Skeletal muscle tissue (tissue), 4 donors: ENCODE results near the gene RBMS3. TPM values are rescaled to one million over a fixed set of nuclear protein-coding genes. Genes with fewer than 3 reads are reported as not detected.
A peak's percentile ranks its signal among the peaks of the same experiment; 100 is the strongest.

ENCODE experiments used
- H3K27ac ChIP-seq: one replicate; pipeline ENCODE4 v1.7.0; 2013; ENCODE audit warnings: mild to moderate bottlenecking, low read depth, low read length, inconsistent platforms
- H3K27me3 ChIP-seq, 3 donors: one replicate each; pipeline ENCODE4 v1.7.0; 2013; ENCODE audit warnings: low read length in 3 of 3; ENCODE audit not compliant: control insufficient read depth in 3 of 3, insufficient read depth in 3 of 3
- H3K36me3 ChIP-seq, 3 donors: one replicate each; pipeline ENCODE4 v1.7.0; 2013; ENCODE audit warnings: low read length in 3 of 3; ENCODE audit not compliant: control insufficient read depth in 3 of 3, insufficient read depth in 3 of 3
- H3K4me1 ChIP-seq, 3 donors: one replicate each; pipeline ENCODE4 v1.7.0; 2013; ENCODE audit warnings: low read length in 3 of 3, mild to moderate bottlenecking in 3 of 3; ENCODE audit not compliant: control insufficient read depth in 3 of 3, insufficient read depth in 3 of 3
- H3K4me3 ChIP-seq, 3 donors: one replicate each; pipeline ENCODE4 v1.7.0; 2013; ENCODE audit warnings: low read length in 3 of 3
- H3K9ac ChIP-seq, 3 donors: one replicate each; pipeline ENCODE4 v1.7.0; 2013; ENCODE audit warnings: low read length in 3 of 3, mild to moderate bottlenecking in 3 of 3, moderate library complexity in 2 of 3, low read depth in 1 of 3
- H3K9me3 ChIP-seq, 3 donors: one replicate each; pipeline ENCODE4 v1.7.0; 2013; ENCODE audit warnings: low read length in 3 of 3; ENCODE audit not compliant: control insufficient read depth in 3 of 3
- total RNA-seq: library from RNA; depleted of rRNA; stranded (reverse); fragments of >200 nt; gene quantifications from one replicate; pipeline ENCODE4 v1.2.3, GENCODE V29; 2014
- donor health status: Osteomylitis.

The RBMS3 gene
- total RNA-seq, 1 donor from 2014 or later, result 79.9 TPM

DNA sequence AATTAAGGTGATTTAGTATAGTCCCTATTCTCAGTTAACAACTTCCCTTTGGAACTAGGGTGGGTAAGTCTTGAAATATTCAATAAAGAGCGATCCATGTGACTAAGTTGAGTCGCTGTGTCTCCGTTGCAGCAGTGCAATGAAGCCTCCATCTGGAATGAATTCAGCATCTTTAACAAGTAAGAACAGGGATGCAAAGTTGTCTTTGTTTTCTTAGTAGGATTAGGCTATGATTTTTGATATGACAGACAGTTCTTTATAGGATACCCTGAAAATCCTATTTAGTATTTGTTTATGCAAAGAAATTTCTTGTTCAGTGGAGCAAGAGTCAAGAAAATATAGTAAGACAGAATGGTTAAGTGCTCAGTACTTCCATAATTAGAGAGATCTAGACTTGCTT is 52.7 kb downstream of the RBMS3 start:
- Histone ChIP-seq H3K9me3 (no peaks in the 10 kb centered on the region), H3K27me3 (no peaks in the 10 kb centered on the region), H3K27ac (no peak overlapping the region), H3K9ac (peak overlapping the region in 1 of 3 donors; percentile 30), H3K4me3 (no peak overlapping the region), H3K36me3 (no peaks in the 10 kb centered on the region), H3K4me1 (peaks cover 10 to 38% (median 32%) of the 10 kb centered on the region in 3 donors)

DNA sequence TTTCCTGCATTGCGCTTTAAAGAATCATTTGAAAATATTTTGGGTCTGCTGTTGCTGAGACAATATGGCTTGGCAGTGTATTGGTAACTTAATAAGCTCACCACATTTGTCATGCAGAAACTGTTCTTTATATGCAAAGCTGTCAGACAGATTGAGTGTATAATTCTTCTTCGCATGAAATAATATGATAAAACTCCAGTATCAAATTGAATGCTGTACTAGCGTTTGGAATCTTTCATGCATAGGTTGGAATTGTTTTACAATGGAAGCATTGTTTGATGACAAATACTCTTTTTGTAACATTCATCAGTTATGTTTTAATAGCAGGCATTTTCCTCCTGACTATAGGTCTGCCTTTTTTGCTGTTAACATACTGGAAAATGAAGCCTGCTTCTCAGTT is 53.8 kb downstream of the RBMS3 start:
- Histone ChIP-seq H3K27ac (peak overlapping the region; percentile 74), H3K36me3 (no peaks in the 10 kb centered on the region), H3K27me3 (no peaks in the 10 kb centered on the region), H3K9ac (peak overlapping the region in 2 of 3 donors; percentile 61 to 62), H3K4me3 (peak overlapping the region; percentile 6 to 37 (median 33)), H3K9me3 (no peaks in the 10 kb centered on the region), H3K4me1 (peaks cover 10 to 43% (median 36%) of the 10 kb centered on the region in 3 donors)

DNA sequence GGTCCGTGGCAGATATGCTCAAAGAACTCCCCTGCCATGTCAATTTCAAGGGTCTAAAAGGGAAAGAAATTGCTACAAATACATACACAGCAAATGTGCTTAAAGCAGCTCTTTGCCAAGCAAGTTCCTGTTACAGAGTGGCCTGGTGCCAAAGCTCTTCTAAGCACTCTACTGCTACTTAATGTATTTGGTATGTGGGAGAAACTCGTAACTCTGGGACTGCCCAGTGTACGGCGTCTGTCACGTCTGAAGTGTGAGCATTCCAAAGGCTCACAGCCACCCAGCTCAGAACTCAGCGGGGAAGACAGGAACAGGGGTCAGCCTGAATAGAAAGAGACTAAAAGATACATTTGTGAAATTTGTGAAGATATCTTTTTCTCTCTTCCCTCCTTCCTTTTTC is 54.6 kb downstream of the RBMS3 start:
- H3K36me3 ChIP-seq, result no peaks in the 10 kb centered on the region
- no peaks in the 10 kb centered on the region for H3K27me3 ChIP-seq
- H3K9me3 ChIP-seq, result no peaks in the 10 kb centered on the region
- peaks cover 10 to 40% (median 36%) of the 10 kb centered on the region in 3 donors for H3K4me1 ChIP-seq
- peak overlapping the region; percentile 74 for H3K27ac ChIP-seq
- H3K4me3 ChIP-seq, result peak overlapping the region; percentile 37 to 57 (median 56)
- peak overlapping the region; percentile 55 to 62 (median 61) for H3K9ac ChIP-seq

DNA sequence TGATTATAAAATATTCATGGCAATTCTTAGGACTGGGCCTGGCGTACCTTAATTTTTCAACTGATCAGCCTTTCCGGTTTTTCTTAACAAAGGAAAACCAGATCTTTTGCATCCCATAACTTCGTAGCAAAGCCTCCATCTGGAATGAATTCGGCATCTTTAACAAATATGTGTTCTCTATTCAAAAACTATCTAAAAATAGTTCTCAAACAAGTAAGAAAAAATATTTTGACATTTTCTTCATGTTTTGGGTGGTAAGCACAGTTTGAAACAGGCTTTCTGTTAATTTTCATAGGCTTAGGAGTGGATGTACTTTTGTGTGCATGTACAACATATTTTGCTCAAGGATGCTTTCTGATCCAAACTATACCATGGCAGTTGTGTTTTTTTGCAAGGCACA is 55.1 kb downstream of the RBMS3 start:
- no peaks in the 10 kb centered on the region for H3K9me3 ChIP-seq
- no peaks in the 10 kb centered on the region for H3K36me3 ChIP-seq
- no peaks in the 10 kb centered on the region for H3K27me3 ChIP-seq
- H3K9ac ChIP-seq, result peak overlapping the region; percentile 55 to 62 (median 61)
- H3K4me1 ChIP-seq, result peaks cover 10 to 35% (median 31%) of the 10 kb centered on the region in 3 donors
- H3K27ac ChIP-seq, result peak overlapping the region; percentile 74
- H3K4me3 ChIP-seq, result peak overlapping the region; percentile 37 to 57 (median 56)

DNA sequence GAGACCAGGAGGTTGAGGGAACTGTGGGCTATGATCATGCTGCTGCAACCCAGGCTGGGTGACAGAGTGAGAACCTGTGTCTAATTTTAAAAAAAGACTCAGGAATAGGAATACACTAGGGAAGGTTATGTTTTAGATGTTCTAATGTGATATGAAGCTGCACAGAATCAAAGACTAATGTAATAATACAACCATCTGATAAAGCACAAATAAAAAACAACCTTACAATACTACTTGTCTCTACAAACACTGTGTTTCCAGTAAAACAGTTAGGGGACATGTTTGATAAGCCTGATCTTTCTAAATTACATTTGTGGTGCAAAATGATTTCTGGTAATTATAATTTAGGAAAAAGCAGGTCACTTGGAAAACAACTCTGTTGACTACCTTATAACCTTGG is 56.7 kb downstream of the RBMS3 start:
- H3K4me1 ChIP-seq, result peaks cover 6 to 26% (median 22%) of the 10 kb centered on the region in 3 donors
- no peak overlapping the region for H3K4me3 ChIP-seq
- no peak overlapping the region for H3K9ac ChIP-seq
- H3K27ac ChIP-seq, result no peak overlapping the region
- H3K9me3 ChIP-seq, result no peaks in the 10 kb centered on the region
- no peaks in the 10 kb centered on the region for H3K36me3 ChIP-seq
- no peaks in the 10 kb centered on the region for H3K27me3 ChIP-seq

DNA sequence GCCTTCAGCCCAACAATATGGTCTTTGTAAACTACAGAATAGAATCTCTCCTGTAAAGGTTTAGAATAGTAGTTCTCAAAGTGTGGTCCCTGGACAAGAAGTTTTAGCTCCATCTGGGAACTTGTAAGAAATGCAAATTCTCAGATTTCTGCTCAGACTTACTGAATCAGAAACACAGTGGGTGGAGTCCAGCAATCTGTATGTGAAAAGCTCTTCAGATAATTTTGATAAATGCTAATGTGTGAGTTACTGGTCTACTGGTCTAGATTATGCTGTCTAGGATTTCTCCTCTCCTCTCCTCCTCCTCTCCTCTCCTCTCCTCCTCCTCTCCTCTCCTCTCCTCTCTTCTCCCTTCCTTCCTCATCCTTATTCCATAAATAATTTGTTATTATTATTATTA is 57.5 kb downstream of the RBMS3 start:
- Histone ChIP-seq H3K4me3 (no peak overlapping the region), H3K27ac (no peak overlapping the region), H3K9me3 (no peaks in the 10 kb centered on the region), H3K9ac (no peak overlapping the region), H3K4me1 (peaks cover 5 to 26% (median 19%) of the 10 kb centered on the region in 3 donors), H3K27me3 (no peaks in the 10 kb centered on the region), H3K36me3 (no peaks in the 10 kb centered on the region)

DNA sequence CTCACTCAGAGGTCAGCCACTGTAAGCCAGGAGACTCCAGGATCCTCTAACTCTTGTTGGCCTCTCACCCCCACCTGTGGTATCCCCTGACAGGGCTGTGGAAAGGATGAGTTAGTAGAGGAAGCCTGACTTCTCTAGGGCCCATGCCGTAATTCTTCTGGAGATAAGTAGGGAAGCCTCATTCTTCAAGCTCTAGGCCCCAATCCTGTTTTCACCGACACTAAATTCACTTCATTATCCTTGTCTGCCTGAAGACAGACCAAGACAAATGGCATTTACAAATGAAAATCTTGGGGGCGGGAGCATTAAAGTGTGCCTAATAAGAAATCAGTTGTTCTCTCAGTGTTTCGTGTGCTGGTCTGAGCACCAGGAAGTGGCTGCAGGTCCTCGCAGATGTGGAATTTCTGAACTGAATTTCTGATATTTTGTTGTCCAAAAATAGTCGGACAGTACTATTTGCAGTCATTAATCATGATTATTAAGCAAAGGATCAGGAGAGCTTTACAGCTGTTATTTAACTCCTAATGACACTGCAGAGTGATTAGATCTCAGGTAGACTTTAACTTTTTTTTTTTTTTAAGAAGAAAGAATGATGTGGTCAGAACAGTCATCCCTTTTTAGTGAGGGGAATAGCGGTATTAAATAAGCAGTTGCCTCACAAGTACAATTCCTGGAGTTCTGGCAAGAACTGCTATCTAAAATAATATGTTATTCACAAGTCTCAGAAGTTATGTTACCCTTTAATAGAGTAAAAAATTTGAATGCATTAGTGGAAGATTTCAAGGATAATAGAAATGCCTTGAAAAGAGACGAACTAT is 58.4 kb downstream of the RBMS3 start:
- no peak overlapping the region for H3K4me3 ChIP-seq
- H3K27me3 ChIP-seq, result no peaks in the 10 kb centered on the region
- peaks cover 5 to 26% (median 17%) of the 10 kb centered on the region in 3 donors for H3K4me1 ChIP-seq
- no peaks in the 10 kb centered on the region for H3K9me3 ChIP-seq
- H3K36me3 ChIP-seq, result no peaks in the 10 kb centered on the region
- H3K9ac ChIP-seq, result no peak overlapping the region
- no peak overlapping the region for H3K27ac ChIP-seq

DNA sequence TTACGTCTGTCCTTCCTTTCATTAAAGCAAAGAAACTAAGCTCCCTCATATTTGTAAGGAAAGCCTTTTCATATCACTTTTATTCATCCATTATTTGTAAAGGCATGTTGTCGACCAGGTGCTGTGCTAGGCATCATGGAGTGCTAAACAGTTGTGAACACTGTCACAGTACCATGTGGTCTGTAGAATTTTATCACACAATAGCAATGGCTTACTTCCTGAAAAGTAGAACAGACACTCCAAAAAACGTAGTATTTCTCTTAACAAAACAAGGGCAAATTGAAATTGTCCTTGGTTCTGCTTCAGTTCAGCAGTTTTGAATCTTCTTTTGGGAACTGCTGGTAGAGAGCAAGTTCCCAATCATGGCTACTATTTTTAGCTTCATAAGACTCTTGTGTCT is 63.3 kb downstream of the RBMS3 start:
- no peak overlapping the region for H3K27ac ChIP-seq
- peaks cover 2 to 4% (median 3%) of the 10 kb centered on the region in 3 donors for H3K4me1 ChIP-seq
- H3K27me3 ChIP-seq, result no peaks in the 10 kb centered on the region
- H3K9me3 ChIP-seq, result no peaks in the 10 kb centered on the region
- no peak overlapping the region for H3K9ac ChIP-seq
- no peaks in the 10 kb centered on the region for H3K36me3 ChIP-seq
- no peak overlapping the region for H3K4me3 ChIP-seq

DNA sequence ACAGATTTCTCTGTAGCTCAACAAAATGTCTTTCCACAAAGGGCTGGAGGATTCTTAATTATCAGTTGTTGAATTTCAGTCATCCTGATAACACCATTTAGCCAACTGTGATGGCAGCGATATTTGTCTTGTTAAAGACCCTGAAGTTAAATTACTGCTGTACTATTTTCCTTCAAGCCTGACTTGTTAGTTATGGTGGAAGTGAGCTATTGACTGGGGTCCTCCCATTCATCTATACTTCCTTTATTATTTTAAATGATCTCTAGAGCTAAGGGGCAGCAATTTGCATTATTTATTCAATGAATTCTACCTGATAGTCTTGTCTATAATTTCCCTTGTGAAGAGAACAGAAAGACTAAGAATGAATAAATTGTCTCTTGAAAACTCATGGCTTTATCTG is 64.1 kb downstream of the RBMS3 start:
- H3K9me3 ChIP-seq, result no peaks in the 10 kb centered on the region
- no peak overlapping the region for H3K9ac ChIP-seq
- no peaks in the 10 kb centered on the region for H3K36me3 ChIP-seq
- no peak overlapping the region for H3K4me3 ChIP-seq
- H3K4me1 ChIP-seq, result peaks cover 0 to 3% (median 2%) of the 10 kb centered on the region in 3 donors
- no peak overlapping the region for H3K27ac ChIP-seq
- no peaks in the 10 kb centered on the region for H3K27me3 ChIP-seq

DNA sequence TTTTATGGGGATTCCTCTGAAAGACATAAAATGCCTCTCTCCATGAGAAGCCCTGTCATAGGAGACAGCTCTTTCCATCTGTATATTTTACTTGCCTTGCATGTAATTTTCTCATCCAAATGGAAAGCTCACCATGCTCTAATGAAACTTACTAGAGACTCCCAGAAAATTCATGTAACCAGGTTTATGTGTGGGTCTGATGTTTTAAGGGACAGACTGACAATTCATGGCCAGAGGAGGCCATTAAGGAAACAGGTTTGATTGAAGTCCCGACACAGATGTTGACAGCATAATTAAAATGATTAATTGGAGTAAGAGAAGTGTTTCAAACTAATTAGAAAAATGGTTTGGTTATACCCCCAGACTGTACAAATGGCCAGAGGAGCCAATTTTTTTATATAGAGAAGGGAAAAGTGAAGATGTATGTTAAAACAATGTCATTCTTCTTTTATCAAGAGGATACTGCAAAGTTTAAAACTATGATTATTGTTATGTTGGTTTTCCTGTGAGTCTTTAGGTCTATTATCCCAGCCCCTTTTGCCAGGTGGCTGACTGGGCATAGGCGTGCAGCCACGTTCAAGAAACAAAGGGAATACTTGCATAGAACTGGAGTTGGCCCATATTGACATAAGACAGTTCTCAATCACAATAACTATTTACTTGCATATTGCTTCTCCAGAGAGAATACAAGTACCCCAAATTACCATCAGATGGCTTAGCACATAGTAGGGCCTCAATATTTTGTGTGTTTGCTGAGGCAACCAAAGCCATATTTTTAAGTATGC is 64.8 kb downstream of the RBMS3 start:
- peaks cover 0 to 3% (median 2%) of the 10 kb centered on the region in 3 donors for H3K4me1 ChIP-seq

More for the DNA sequence above, 64.8 kb downstream of the RBMS3 start:
- Histone ChIP-seq H3K27ac (no peak overlapping the region), H3K9ac (no peak overlapping the region), H3K4me3 (no peak overlapping the region), H3K9me3 (no peaks in the 10 kb centered on the region), H3K36me3 (no peaks in the 10 kb centered on the region), H3K27me3 (no peaks in the 10 kb centered on the region)
